Testis (tissue), 3 donors: Measurements from ENCODE around the gene ADIPOR1. TPM values are rescaled to one million over a fixed set of nuclear protein-coding genes. Genes with fewer than 3 reads are reported as not detected.

ENCODE experiments used
- DNase-seq: peaks from one replicate; pipeline ENCODE4 v3.0.0-alpha.2; 2019
- H3K27ac ChIP-seq, 2 donors: fragments of 200-600 bp; sonication (generic); one replicate each; pipeline ENCODE4 v1.5.1; 2019
- H3K27me3 ChIP-seq: fragments of 200-600 bp; sonication (generic); one replicate; pipeline ENCODE4 v1.5.1; 2019
- H3K36me3 ChIP-seq: fragments of 200-600 bp; sonication (generic); one replicate; pipeline ENCODE4 v1.5.1; 2017; ENCODE audit warnings: low read depth; ENCODE audit errors: missing control alignments
- H3K4me1 ChIP-seq: fragments of 200-600 bp; sonication (generic); one replicate; pipeline ENCODE4 v1.5.1; 2019
- H3K4me3 ChIP-seq, 2 donors: fragments of 200-600 bp; sonication (generic); one replicate each; pipeline ENCODE4 v1.5.1; 2017 to 2019
- H3K9me3 ChIP-seq: fragments of 200-600 bp; sonication (generic); one replicate; pipeline ENCODE4 v1.5.1; 2017
- POLR2A ChIP-seq: fragments of 450-650 bp; IDR thresholded peaks from one replicate; pipeline ENCODE4 v1.6.1; 2017; ENCODE audit warnings: antibody characterized with exemption, mild to moderate bottlenecking, moderate library complexity
- WGBS, 2 donors: methylation state at CpG; one replicate each; pipeline ENCODE4 v1.1.5; 2018; 5-methylcytosine and 5-hydroxymethylcytosine counted together
- intact Hi-C: fragments of 100-400 bp; cut with DNase I; formaldehyde crosslinking; loops from one replicate; pipeline ENCODE4 v1.15.1; 2023; ENCODE audit warnings: low total_unique reads
- polyA plus RNA-seq: library from polyadenylated mRNA; stranded (reverse); fragments of 350-450 nt; fragmentation: Illumina TruSeq; extraction: RNeasy Lipid Tissue Mini Kit (QIAGEN cat#74804); gene quantifications from one replicate; pipeline ENCODE4 v1.2.3, GENCODE V29; 2014; ENCODE audit warnings: low read depth, low replicate concordance; ENCODE audit not compliant: insufficient read depth
- total RNA-seq, 2 donors: library from RNA; depleted of rRNA; stranded (reverse); fragments of >200 nt; gene quantifications; one replicate each; pipeline ENCODE4 v1.2.3, GENCODE V29; 2016
- TF ChIP-seq, protein P1 (sequence below), 3 experiments: fragments of 450-650 bp in 2 of 3; fragments of 200-600 bp in 1 of 3; sonication (generic) in 1 of 3; IDR thresholded peaks; one replicate each; pipeline ENCODE4 v1.5.1; 2016 to 2019; ENCODE audit warnings: antibody characterized with exemption in 3 of 3, mild to moderate bottlenecking in 2 of 3, moderate library complexity in 1 of 3

The ADIPOR1 gene
- total and polyA plus RNA-seq, 3 donors from 2014 or later = 114 to 164 (median 157) TPM

DNA sequence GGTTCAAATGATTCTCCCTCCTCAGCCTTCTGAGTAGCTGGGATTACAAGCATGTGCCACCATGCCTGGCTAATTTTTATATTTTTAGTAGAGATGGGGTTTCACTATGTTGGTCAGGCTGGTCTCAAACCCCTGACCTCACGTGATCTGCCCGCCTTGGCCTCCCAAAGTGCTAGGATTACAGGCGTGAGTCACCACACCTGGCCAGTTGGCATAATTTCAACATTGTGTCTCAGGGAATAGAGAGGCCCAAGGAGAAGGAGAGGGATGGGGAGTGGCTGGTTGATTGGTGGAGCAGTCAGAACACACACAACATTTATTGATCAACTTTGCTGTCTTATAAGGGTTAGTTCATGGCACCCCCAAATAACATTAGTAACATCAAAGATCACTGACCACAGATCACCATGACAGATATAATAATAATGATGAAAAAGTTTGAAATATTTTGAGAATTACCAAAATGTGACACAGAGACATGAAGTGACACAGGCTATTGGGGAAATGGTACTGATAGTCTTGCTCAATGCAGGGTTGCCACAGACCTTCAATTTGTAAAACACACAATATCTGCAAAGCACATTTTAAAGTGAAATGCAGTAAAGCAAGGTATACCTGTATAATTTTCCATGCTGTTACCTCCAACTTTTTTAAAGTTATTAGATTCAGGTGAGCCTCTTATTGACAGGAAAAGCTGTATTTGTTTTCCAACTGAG lies 24.8 kb upstream of the ADIPOR1 start:
- TF ChIP-seq, protein P1, sequence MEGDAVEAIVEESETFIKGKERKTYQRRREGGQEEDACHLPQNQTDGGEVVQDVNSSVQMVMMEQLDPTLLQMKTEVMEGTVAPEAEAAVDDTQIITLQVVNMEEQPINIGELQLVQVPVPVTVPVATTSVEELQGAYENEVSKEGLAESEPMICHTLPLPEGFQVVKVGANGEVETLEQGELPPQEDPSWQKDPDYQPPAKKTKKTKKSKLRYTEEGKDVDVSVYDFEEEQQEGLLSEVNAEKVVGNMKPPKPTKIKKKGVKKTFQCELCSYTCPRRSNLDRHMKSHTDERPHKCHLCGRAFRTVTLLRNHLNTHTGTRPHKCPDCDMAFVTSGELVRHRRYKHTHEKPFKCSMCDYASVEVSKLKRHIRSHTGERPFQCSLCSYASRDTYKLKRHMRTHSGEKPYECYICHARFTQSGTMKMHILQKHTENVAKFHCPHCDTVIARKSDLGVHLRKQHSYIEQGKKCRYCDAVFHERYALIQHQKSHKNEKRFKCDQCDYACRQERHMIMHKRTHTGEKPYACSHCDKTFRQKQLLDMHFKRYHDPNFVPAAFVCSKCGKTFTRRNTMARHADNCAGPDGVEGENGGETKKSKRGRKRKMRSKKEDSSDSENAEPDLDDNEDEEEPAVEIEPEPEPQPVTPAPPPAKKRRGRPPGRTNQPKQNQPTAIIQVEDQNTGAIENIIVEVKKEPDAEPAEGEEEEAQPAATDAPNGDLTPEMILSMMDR (IDR thresholded peaks at IDR 0.05) = no peak
- TF ChIP-seq POLR2A = no peak
- WGBS, 2 donors = 74 to 83% methylated on average over 3 of the region's 3 CpGs
- no peaks in the 10 kb centered on the region for H3K36me3 ChIP-seq
- H3K27ac ChIP-seq = no peak overlapping the region
- no peak overlapping the region for H3K4me3 ChIP-seq
- DNase-seq = no peak
- intact Hi-C loops = no loop called here
- no peaks in the 10 kb centered on the region for H3K27me3 ChIP-seq
- H3K4me1 ChIP-seq = no peaks in the 10 kb centered on the region
- no peaks in the 10 kb centered on the region for H3K9me3 ChIP-seq

DNA sequence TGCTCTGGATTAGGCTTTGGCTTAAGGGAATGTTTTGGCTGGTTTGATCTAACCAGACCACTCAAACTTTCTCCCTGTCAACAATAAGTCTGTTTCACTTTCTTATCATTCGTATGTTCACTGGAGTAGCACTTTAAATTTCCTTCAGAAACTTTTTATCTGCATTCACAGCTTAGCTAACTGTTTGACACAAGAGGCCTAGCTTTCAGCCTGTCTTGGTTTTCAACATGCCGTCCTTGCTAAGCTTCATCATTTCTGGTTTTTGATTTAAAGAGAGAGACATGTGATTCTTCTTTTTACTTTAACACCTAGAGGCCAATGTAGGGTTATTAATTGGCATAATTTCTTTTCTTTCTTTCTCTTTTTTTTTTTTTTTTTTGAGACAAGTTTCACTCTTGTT lies 23.8 kb upstream of the ADIPOR1 start:
- H3K4me1 ChIP-seq = no peaks in the 10 kb centered on the region
- no peaks in the 10 kb centered on the region for H3K9me3 ChIP-seq
- 52 to 67% methylated on average over 2 of the region's 2 CpGs for WGBS, 2 donors
- no peak overlapping the region for H3K4me3 ChIP-seq
- H3K27me3 ChIP-seq = no peaks in the 10 kb centered on the region
- no peaks in the 10 kb centered on the region for H3K36me3 ChIP-seq
- TF ChIP-seq POLR2A = no peak
- TF ChIP-seq, protein P1 (IDR thresholded peaks at IDR 0.05) = no peak
- intact Hi-C loops = no loop called here
- DNase-seq = no peak
- H3K27ac ChIP-seq = no peak overlapping the region

DNA sequence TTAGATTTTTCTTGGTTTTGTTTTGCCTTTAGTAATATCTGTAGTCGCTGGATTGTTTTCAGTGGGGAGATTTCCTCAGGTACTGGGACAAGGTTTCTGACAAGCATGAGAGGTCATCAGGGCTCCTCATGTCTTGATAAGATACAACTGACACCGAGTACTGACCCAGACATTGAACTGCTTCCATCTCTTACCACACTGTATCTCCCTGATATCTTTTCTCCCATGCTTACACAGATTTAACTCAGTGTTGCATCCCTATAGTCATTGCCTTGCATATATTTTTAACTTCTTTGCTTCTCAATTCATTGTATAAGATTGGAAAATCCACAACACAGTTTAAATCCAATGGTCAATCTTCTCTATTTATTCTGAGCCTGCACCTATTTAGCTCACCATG lies 21.3 kb upstream of the ADIPOR1 start:
- intact Hi-C loops = no loop called here
- no peak overlapping the region for H3K27ac ChIP-seq
- WGBS, 2 donors = 73 to 82% methylated on average over 2 of the region's 2 CpGs
- no peak for DNase-seq
- no peaks in the 10 kb centered on the region for H3K27me3 ChIP-seq
- no peaks in the 10 kb centered on the region for H3K9me3 ChIP-seq
- no peak overlapping the region for H3K4me3 ChIP-seq
- TF ChIP-seq, protein P1 (IDR thresholded peaks at IDR 0.05) = no peak
- no peak for TF ChIP-seq POLR2A
- H3K36me3 ChIP-seq = no peaks in the 10 kb centered on the region
- no peaks in the 10 kb centered on the region for H3K4me1 ChIP-seq

DNA sequence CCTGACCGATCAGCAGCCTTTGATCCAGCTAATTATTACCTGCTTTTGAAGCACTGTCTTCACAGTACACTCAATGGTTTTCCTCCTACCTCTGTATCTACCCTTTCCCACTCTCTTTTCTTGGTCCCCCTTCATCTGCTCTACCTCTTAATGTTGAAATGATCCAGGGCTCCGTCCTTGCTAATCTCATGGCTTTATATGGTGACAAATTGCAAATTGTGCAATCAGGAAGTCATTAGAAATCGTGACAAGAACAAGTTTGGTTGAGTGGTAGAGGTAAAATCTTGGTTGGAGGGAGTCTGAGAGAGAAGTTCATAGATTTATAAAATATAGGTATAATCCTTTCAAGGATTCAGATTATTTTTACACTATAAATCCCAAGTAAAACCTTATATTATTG lies 18.5 kb upstream of the ADIPOR1 start:
- DNase-seq = no peak
- Histone ChIP-seq H3K4me3 (no peak overlapping the region), H3K27me3 (no peaks in the 10 kb centered on the region), H3K27ac (no peak overlapping the region), H3K9me3 (no peaks in the 10 kb centered on the region), H3K4me1 (no peaks in the 10 kb centered on the region), H3K36me3 (no peaks in the 10 kb centered on the region)
- 62 to 65% methylated on average over 3 of the region's 3 CpGs for WGBS, 2 donors
- TF ChIP-seq, protein P1 (IDR thresholded peaks at IDR 0.05) = no peak
- no peak for TF ChIP-seq POLR2A
- intact Hi-C loops = no loop called here

DNA sequence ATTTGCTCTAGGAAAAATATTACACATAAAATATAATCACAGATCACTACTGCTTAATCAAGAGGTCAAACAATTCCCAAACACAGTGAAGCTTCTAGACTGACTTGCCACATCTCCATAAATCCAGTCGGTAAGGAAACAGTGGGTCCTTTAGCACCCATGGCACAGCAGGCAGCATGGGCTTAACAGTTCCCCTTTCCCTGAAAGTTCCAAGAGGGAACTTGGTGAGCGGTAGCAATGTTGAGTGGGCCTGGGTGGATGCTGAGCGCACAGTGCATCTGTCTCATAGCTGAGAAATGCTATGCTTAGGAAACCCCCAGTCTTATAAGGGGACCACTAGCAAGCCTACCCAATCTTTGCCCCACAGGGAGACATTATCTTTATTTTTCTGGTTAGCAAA lies 16.7 kb upstream of the ADIPOR1 start:
- Histone ChIP-seq H3K27ac (no peak overlapping the region), H3K9me3 (no peaks in the 10 kb centered on the region), H3K27me3 (no peaks in the 10 kb centered on the region), H3K36me3 (no peaks in the 10 kb centered on the region), H3K4me3 (no peak overlapping the region), H3K4me1 (no peaks in the 10 kb centered on the region)
- no peak for DNase-seq
- no peak for TF ChIP-seq POLR2A
- TF ChIP-seq, protein P1 (IDR thresholded peaks at IDR 0.05) = no peak
- intact Hi-C loops = no loop called here
- WGBS, 2 donors = 82 to 84% methylated on average over 3 of the region's 3 CpGs
